ENCODE measurements around the gene AXL.

AXL gene

GRCh38 chr19:41235480-41235879 is 16.5 kb downstream of the AXL start:
- no peak for DNase-seq

- no peak for DNase-seq
These were observed 19.2 kb downstream of the AXL start for GRCh38 chr19:41238244-41238643.

GRCh38 chr19:41239363-41239762 is 20.3 kb downstream of the AXL start:
- no peak for DNase-seq

- DNase-seq = no peak
These were observed 21.0 kb downstream of the AXL start for GRCh38 chr19:41239961-41240574.

DNA sequence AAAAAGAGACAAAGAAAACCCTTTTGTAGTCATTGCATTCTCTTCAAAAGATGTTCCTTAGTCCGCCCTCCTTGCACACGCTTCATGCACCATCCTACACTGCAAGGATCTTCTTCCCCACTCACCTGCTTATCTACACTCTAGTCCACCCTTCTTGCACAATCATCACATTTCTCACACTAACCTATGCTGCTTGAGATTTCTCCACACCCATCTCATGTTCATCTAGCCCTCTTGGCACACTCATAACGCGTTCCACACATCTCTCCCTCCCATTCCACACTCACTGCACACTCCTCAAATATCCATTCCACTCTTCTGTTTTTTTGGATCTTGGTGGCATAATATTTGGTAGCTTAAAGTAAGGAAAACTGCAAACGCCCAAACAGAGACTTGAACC is 22.8 kb downstream of the AXL start:
- DNase-seq = no peak

GRCh38 chr19:41244117-41244516 is 25.1 kb downstream of the AXL start:
- DNase-seq = no peak

- no peak for DNase-seq
These were observed 26.8 kb downstream of the AXL start for GRCh38 chr19:41245843-41246242.

DNA sequence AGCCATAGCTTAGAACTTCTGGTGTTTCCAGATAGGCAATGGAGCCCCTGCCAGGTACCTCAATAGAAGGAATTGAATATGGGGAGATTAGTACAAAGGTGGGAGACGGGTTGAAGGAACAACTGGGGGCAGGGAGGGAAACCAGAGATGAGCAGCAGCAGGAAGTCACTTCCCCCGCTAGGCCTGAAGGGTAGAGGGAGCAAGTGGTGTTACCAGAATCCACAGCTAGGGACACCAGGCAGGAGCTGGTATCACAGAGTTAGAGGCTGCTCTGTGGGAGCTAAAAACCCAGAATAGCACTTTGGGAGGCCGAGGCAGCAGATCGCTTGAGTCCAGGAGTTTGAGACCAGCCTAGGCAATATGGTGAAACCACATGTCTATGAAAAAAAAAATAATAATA is 29.9 kb downstream of the AXL start:
- no peak for DNase-seq

- no peak for DNase-seq
These were observed 30.8 kb downstream of the AXL start for GRCh38 chr19:41249707-41250423.

DNA sequence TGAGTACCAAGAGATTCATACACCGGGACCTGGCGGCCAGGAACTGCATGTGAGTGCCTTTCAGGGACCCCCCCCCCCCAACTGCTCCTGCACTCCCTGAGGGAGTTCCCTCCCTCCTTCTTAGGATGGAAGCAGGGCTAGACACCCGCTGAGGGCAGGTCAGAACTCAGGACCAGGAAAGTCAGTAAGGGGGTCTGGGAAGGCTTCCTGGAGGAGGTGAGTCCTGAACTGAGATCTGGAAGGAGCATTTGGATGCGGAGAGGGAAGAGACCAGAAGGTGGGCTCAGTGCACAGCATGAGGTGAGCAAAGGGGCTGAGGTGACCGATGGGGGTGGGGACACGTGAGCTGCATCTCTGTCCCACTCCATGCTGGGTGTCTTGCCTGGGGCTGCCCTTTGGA is 34.6 kb downstream of the AXL start:
- DNase-seq = no peak

- DNase-seq = no peak
These were observed 36.1 kb downstream of the AXL start for GRCh38 chr19:41255171-41255570.

DNA sequence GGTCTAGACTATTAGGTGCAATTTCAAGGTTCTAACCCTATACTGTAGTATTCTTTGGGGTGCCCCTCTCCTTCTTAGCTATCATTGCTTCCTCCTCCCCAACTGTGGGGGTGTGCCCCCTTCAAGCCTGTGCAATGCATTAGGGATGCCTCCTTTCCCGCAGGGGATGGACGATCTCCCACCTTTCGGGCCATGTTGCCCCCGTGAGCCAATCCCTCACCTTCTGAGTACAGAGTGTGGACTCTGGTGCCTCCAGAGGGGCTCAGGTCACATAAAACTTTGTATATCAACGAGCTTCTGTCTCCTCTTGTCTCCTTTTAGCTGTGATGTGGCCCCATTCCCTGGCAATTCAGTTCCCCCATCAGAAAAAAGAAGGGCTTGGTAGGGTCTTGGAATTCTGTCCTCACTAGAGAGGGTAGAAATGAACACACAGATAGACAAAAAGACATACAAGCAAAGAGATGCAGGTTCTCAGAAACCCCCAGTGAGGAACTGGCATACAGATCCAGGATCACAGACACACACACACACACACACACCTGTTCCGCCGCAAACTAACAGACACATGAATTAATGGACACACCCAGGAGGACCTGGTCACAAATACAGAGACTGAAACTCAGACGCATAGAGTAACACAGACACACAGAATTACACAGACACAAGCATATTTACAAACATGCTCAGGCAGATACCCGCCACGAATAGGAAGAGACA is 42.6 kb downstream of the AXL start:
- no peak for DNase-seq

- DNase-seq = no peak
These were observed 44.2 kb downstream of the AXL start for GRCh38 chr19:41263042-41263849.

- peak; percentile 100 for DNase-seq
These were observed 45.0 kb downstream of the AXL start, which contains the start of gene HNRNPUL1 for GRCh38 chr19:41263850-41264580. TSS of gene HNRNPUL1 (plus strand) at chr19:41264372. CDS start at chr19:41264504, 132 bp downstream.

DNA sequence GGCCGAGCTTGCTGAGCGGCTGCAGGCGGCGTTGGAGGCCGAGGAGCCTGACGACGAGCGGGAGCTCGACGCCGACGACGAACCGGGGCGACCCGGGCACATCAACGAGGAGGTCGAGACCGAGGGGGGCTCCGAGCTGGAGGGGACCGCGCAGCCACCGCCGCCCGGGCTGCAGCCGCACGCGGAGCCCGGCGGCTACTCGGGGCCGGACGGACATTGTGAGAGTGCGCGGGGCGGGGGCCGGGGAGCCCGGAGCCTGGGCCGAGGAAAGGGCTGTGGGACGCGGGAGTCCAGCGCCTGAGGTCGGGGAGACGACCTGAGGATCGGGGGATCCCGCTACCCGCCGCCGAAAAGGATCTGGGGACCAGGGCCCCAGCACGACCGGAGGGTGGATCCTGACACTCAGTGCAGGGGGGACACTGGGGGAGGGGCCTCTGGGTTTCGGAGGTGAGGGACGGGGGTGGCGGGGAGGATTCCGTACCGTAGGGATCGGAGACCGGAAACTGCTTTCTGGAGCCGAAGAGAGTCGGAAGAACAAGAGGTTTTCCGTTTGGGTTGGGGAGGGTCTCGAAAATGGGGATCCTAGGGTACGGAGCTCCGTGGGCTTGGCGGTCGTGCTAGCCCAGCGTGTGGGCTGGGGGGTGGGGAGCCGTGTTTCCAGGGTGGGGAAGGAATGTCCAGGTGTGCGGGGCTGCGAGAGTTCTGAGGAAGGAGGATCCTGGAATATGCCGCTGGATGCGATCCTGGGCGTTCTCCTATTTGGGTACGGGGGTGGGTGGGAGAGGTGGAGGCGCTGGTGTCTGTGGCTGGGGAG is 45.8 kb downstream of the AXL start:
- peak; percentile 42 for DNase-seq

- peak; percentile 11 for DNase-seq
These were observed 46.6 kb downstream of the AXL start for GRCh38 chr19:41265395-41266153.

DNA sequence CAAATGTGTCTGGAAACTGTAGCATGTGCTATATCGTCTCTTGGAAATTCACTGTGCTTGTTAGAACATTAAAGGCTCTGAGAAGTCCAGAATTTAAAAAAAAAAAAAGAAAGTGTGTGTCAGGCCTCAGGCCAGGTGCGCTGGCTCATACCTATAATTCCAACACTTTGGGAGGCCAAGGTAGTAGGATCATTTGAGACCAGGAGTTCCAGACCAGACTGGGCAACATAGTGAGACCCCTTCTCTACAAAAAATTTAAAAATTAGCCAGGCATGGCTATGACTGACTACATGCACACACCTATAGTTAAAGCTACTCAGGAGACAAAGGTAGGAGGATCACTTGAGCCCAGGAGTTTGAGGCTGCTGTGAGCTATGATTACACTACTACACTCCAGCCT is 50.0 kb downstream of the AXL start:
- no peak for DNase-seq

DNA sequence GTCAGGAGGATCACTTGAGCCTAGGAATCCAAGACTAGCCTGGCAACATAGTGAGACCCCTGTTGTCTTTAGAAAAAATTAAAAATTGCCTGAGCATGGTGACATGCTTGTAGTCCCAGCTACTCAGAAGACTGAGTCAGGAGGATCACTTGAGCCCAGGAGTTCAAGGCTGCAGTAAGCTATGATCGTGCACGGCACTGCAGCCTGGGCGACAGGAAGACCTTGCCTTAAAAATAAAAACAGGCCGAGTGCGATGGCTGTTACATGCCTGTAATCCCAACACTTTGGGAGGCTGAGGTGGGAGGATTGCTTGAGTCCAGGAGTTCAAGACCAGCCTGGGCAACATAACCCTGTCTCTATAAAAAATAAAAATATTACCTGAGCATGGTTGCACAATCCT is 50.5 kb downstream of the AXL start:
- DNase-seq = no peak

- no peak for DNase-seq
These were observed 54.1 kb downstream of the AXL start for GRCh38 chr19:41273076-41273475.

- no peak for DNase-seq
These were observed 55.8 kb downstream of the AXL start for GRCh38 chr19:41274802-41275201.

- no peak for DNase-seq
These were observed 57.2 kb downstream of the AXL start for GRCh38 chr19:41276231-41276630.

Data from fibroblast of skin of scalp (primary cell).